K562 (cell line): ENCODE measurements around the gene PTGIR. TPM values are rescaled to one million over a fixed set of nuclear protein-coding genes. Genes with fewer than 3 reads are reported as not detected.

Experiments used
- ARID3B ChIP-seq: fragments of 250-450 bp; sonication (Bioruptor Pico); IDR thresholded peaks from 2 replicates; pipeline ENCODE4 v1.4.0; 2020; ENCODE audit warnings: borderline replicate concordance
- CBX5 ChIP-seq: IDR thresholded peaks from 2 replicates; pipeline ENCODE4 v1.6.1; 2014; ENCODE audit warnings: low read depth, borderline replicate concordance
- ELF2 ChIP-seq: fragments of 250-450 bp; sonication (Bioruptor Pico); IDR thresholded peaks from 2 replicates; pipeline ENCODE4 v1.5.0; 2021; ENCODE audit warnings: mild to moderate bottlenecking
- FOS ChIP-seq: IDR thresholded peaks from 3 replicates; pipeline ENCODE4 v1.6.1; 2011; ENCODE audit not compliant: insufficient read length; ENCODE audit errors: extremely low read depth
- FOXK1 ChIP-seq: sonication (generic); formaldehyde crosslinking; IDR thresholded peaks from 2 replicates; pipeline ENCODE4 v1.8.0; 2022; ENCODE audit warnings: missing genetic modification reagents, mild to moderate bottlenecking, borderline replicate concordance
- FOXO4 ChIP-seq: fragments of 450-650 bp; formaldehyde crosslinking; IDR thresholded peaks from 2 replicates; pipeline ENCODE4 v1.4.0; 2020; ENCODE audit warnings: mild to moderate bottlenecking, moderate library complexity
- NR1H2 ChIP-seq: sonication (generic); formaldehyde crosslinking; IDR thresholded peaks from 2 replicates; pipeline ENCODE4 v1.4.0; 2020; ENCODE audit warnings: mild to moderate bottlenecking, missing genetic modification reagents
- NR3C1 ChIP-seq: sonication (generic); formaldehyde crosslinking; IDR thresholded peaks from 2 replicates; pipeline ENCODE4 v1.8.1; 2022; ENCODE audit warnings: missing genetic modification reagents
- POLR3G ChIP-seq: IDR thresholded peaks from 2 replicates; pipeline ENCODE4 v1.6.1; 2011; ENCODE audit not compliant: insufficient read length, insufficient replicate concordance; ENCODE audit errors: extremely low read depth
- SMAD3 ChIP-seq: fragments of 450-650 bp; formaldehyde crosslinking; conservative IDR thresholded peaks from 2 replicates; pipeline ENCODE4 v1.4.0; 2020; ENCODE audit warnings: mild to moderate bottlenecking
- SMARCA4 ChIP-seq: fragments of 450-650 bp; IDR thresholded peaks from 2 replicates; pipeline ENCODE4 v1.6.1; 2016
- SMARCB1 ChIP-seq: IDR thresholded peaks from 2 replicates; pipeline ENCODE4 v1.6.1; 2011; ENCODE audit warnings: improper control_type of control experiment, low read depth; ENCODE audit not compliant: insufficient read length
- STAT5A ChIP-seq: IDR thresholded peaks from 2 replicates; pipeline ENCODE4 v1.6.1; 2012; ENCODE audit warnings: low read length, inconsistent platforms, borderline replicate concordance
- THRAP3 ChIP-seq: fragments of 450-650 bp; IDR thresholded peaks from 2 replicates; pipeline ENCODE4 v1.6.1; 2016; ENCODE audit warnings: mild to moderate bottlenecking, inconsistent platforms, borderline replicate concordance
- U2AF1 ChIP-seq: fragments of 200-400 bp; formaldehyde crosslinking; optimal IDR thresholded peaks from 2 replicates; pipeline ENCODE3; 2017; ENCODE audit warnings: mild to moderate bottlenecking, low read depth, low read length, moderate library complexity
- ZBTB1 ChIP-seq: sonication (generic); formaldehyde crosslinking; IDR thresholded peaks from 2 replicates; pipeline ENCODE4 v1.8.1; 2023; ENCODE audit warnings: missing genetic modification reagents, low read depth, mild to moderate bottlenecking, borderline replicate concordance
- ZFPM2 ChIP-seq: fragments of 250-450 bp; sonication (Bioruptor Pico); IDR thresholded peaks from 2 replicates; pipeline ENCODE4 v1.5.1; 2022; ENCODE audit warnings: mild to moderate bottlenecking
- ZNF224 ChIP-seq: sonication (generic); formaldehyde crosslinking; IDR thresholded peaks from 2 replicates; pipeline ENCODE4 v1.8.0; 2022; ENCODE audit warnings: mild to moderate bottlenecking, missing genetic modification reagents
- ZNF232 ChIP-seq: sonication (generic); formaldehyde crosslinking; IDR thresholded peaks from 2 replicates; pipeline ENCODE4 v1.8.0; 2022; ENCODE audit warnings: mild to moderate bottlenecking, missing genetic modification reagents
- ZNF707 ChIP-seq: fragments of 250-450 bp; sonication (Bioruptor Pico); conservative IDR thresholded peaks from 2 replicates; pipeline ENCODE4 v1.8.0; 2022; ENCODE audit warnings: inconsistent platforms, mild to moderate bottlenecking, moderate library complexity
- ZNF75A ChIP-seq: fragments of 450-650 bp; formaldehyde crosslinking; IDR thresholded peaks from 2 replicates; pipeline ENCODE4 v1.4.0; 2020; ENCODE audit warnings: mild to moderate bottlenecking
- ZNF764 ChIP-seq: fragments of 250-450 bp; sonication (Bioruptor Pico); IDR thresholded peaks from 2 replicates; pipeline ENCODE4 v1.4.0; 2020; ENCODE audit warnings: low read depth, mild to moderate bottlenecking, moderate library complexity
- polyA plus RNA-seq, 8 experiments: library from polyadenylated mRNA; depleted of rRNA in 4 of 8; stranded (reverse) in 5 of 8; unstranded in 3 of 8; fragments of >200 nt; fragmentation: Nextera tagmentation in 2 of 8; fragmentation: Illumina TruSeq in 1 of 8; extraction: Ambion mirVana in 2 of 8; extraction: Trizol in 1 of 8; gene quantifications; 2 replicates each; pipeline versions ENCODE4 v1.2.1 to v1.2.3, GENCODE V29; 2011 to 2014; ENCODE audit warnings: inconsistent platforms in 1 of 8, missing spikeins in 1 of 8
- total RNA-seq, 7 experiments: library from RNA; depleted of rRNA in 6 of 7; stranded (reverse); fragments of >200 nt in 6 of 7; fragmentation: Illumina TruSeq in 2 of 7; extraction: Trizol in 2 of 7; gene quantifications; 2 replicates each; pipeline versions ENCODE4 v1.2.1 to v1.2.3, GENCODE V29; 2011 to 2021; ENCODE audit warnings: low replicate concordance in 1 of 7
- TF ChIP-seq, protein P1 (sequence below): fragments of 250-450 bp; sonication (Bioruptor Pico); IDR thresholded peaks from 2 replicates; pipeline ENCODE4 v1.8.0; 2021; ENCODE audit warnings: moderate library complexity, mild to moderate bottlenecking, inconsistent platforms
- TF ChIP-seq, protein P2 (sequence below): sonication (generic); formaldehyde crosslinking; IDR thresholded peaks from 2 replicates; pipeline ENCODE4 v1.8.0; 2022; ENCODE audit warnings: mild to moderate bottlenecking, missing genetic modification reagents, borderline replicate concordance

PTGIR gene
- total and polyA plus RNA-seq, 9 of the 15 experiments (the other 6 are each of a cell fraction or from before 2014, with no cell fraction given), result 0.11 to 3.4 (median 1.1) TPM; not detected in 1

DNA sequence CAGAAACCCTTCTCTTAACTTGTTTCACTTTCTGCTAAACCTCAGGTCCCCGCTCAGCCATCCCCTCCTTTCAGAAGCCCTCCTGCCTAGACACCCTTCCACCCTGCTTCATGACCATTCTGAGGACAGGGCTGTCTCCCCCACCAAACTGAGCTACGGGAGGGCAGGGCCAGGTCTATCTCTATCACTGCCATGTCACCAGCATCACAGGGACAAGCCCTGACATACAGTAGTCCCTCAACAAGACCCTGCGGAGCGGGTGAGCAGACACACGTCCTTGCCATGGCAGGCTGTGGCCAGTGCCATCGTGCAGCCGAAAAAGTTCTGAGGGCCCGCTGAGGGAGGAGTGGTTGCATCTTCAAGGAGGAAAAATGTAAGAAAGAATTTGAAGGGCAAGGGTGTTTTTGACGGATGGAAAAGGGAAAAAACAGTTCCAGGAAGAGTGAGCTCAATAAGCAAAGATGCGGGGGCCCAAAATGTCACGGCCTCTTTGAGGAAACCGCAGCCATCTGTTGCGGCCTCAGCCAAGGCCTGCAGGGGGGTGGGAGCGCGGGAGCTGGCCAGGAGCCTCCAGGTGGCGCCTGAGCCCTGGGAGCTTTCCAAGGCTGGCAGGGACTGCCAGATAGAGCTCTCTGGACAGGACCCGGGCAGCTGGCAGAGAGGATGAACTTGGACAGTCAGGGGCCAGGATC lies 8.1 kb downstream of the PTGIR start (continued):
- TF ChIP-seq FOXO4 (CRISPR knock-in tag), result no peak
- TF ChIP-seq, protein P1, sequence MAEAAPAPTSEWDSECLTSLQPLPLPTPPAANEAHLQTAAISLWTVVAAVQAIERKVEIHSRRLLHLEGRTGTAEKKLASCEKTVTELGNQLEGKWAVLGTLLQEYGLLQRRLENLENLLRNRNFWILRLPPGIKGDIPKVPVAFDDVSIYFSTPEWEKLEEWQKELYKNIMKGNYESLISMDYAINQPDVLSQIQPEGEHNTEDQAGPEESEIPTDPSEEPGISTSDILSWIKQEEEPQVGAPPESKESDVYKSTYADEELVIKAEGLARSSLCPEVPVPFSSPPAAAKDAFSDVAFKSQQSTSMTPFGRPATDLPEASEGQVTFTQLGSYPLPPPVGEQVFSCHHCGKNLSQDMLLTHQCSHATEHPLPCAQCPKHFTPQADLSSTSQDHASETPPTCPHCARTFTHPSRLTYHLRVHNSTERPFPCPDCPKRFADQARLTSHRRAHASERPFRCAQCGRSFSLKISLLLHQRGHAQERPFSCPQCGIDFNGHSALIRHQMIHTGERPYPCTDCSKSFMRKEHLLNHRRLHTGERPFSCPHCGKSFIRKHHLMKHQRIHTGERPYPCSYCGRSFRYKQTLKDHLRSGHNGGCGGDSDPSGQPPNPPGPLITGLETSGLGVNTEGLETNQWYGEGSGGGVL (CRISPR knock-in tag), result no peak
- no peak for TF ChIP-seq STAT5A
- TF ChIP-seq CBX5, result no peak
- no peak for TF ChIP-seq FOXK1 (CRISPR knock-in tag)
- no peak for TF ChIP-seq ZNF224 (CRISPR knock-in tag)
- TF ChIP-seq ZNF764 (CRISPR knock-in tag), result no peak
- no peak for TF ChIP-seq ZNF75A (CRISPR knock-in tag)
- no peak for TF ChIP-seq NR3C1 (CRISPR knock-in tag)
- TF ChIP-seq ELF2 (CRISPR knock-in tag), result no peak
- no peak for TF ChIP-seq ZNF232 (CRISPR knock-in tag)
- peak; percentile 91 for TF ChIP-seq ZBTB1 (CRISPR knock-in tag)
- no peak for TF ChIP-seq POLR3G
- TF ChIP-seq ZFPM2, result no peak
- TF ChIP-seq U2AF1, result no peak
- no peak for TF ChIP-seq ARID3B
- no peak for TF ChIP-seq SMARCB1
- no peak for TF ChIP-seq SMARCA4
- TF ChIP-seq SMAD3, result no peak
- TF ChIP-seq, protein P2, sequence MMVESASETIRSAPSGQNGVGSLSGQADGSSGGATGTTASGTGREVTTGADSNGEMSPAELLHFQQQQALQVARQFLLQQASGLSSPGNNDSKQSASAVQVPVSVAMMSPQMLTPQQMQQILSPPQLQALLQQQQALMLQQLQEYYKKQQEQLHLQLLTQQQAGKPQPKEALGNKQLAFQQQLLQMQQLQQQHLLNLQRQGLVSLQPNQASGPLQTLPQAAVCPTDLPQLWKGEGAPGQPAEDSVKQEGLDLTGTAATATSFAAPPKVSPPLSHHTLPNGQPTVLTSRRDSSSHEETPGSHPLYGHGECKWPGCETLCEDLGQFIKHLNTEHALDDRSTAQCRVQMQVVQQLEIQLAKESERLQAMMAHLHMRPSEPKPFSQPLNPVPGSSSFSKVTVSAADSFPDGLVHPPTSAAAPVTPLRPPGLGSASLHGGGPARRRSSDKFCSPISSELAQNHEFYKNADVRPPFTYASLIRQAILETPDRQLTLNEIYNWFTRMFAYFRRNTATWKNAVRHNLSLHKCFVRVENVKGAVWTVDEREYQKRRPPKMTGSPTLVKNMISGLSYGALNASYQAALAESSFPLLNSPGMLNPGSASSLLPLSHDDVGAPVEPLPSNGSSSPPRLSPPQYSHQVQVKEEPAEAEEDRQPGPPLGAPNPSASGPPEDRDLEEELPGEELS (CRISPR knock-in tag), result no peak
- no peak for TF ChIP-seq THRAP3
- TF ChIP-seq FOS, result no peak
- TF ChIP-seq NR1H2, result no peak
- TF ChIP-seq ZNF707 (CRISPR knock-in tag), result no peak
